Effector CD8-positive, alpha-beta T cell (primary cell): ENCODE results near the gene TNK2.
A peak's percentile ranks its signal among the peaks of the same experiment; 100 is the strongest.
"Not testable (repeated sequence)": the region's sequence is repeated elsewhere in the genome, so short reads cannot be mapped to it uniquely, and the experiment has no call there.

Experiments
- DNase-seq: peaks from one replicate; lab custom pipeline; 2025; lab: John Stamatoyannopoulos, UW

The TNK2 gene

GRCh38 chr3:195870442-195870841, 37.9 kb downstream of the TNK2 start:
- DNase-seq = no peak

GRCh38 chr3:195869413-195870001, 38.8 kb downstream of the TNK2 start:
- no peak for DNase-seq

- DNase-seq = no peak
Observed at GRCh38 chr3:195868866-195869412, 39.4 kb downstream of the TNK2 start.

- DNase-seq = no peak
Observed at GRCh38 chr3:195868336-195868865, 40.0 kb downstream of the TNK2 start.

GRCh38 chr3:195867631-195868335, 40.6 kb downstream of the TNK2 start:
- DNase-seq = no peak

- DNase-seq = no peak
Observed at GRCh38 chr3:195866686-195867511, 41.5 kb downstream of the TNK2 start.

- no peak for DNase-seq
Observed at GRCh38 chr3:195865752-195866151, 42.6 kb downstream of the TNK2 start.

GRCh38 chr3:195863121-195864061, 45.0 kb downstream of the TNK2 start:
- peak; percentile 45 for DNase-seq

GRCh38 chr3:195862318-195862717, 46.0 kb downstream of the TNK2 start:
- not testable (repeated sequence) for DNase-seq

- no peak for DNase-seq
Observed at GRCh38 chr3:195860456-195860855, 47.9 kb downstream of the TNK2 start.

- no peak for DNase-seq
Observed at GRCh38 chr3:195859846-195860411, 48.4 kb downstream of the TNK2 start.

GRCh38 chr3:195859061-195859845, 49.1 kb downstream of the TNK2 start:
- peak; percentile 67 for DNase-seq

GRCh38 chr3:195856410-195857084, 51.8 kb downstream of the TNK2 start:
- DNase-seq = no peak

GRCh38 chr3:195855471-195856409, 52.6 kb downstream of the TNK2 start:
- DNase-seq = no peak

- DNase-seq = no peak
Observed at GRCh38 chr3:195854628-195855294, 53.6 kb downstream of the TNK2 start.

GRCh38 chr3:195853996-195854395, 54.4 kb downstream of the TNK2 start:
- DNase-seq = no peak

GRCh38 chr3:195853036-195853435, 55.3 kb downstream of the TNK2 start:
- DNase-seq = no peak
